Measurements from ENCODE around the gene TBC1D1. TPM values are rescaled to one million over a fixed set of nuclear protein-coding genes. Genes with fewer than 3 reads are reported as not detected.

The TBC1D1 gene
- total RNA-seq, 1 donor from 2014 or later = 78.9 TPM

GRCh38 chr4:38088321-38088720, 197.4 kb downstream of the TBC1D1 start:
- Mint-ChIP-seq H3K27ac (no peak overlapping the region), H3K4me3 (no peak overlapping the region), H3K4me1 (peaks cover 72% of the 10 kb centered on the region), H3K27me3 (ENCODE audit: low read depth) (no peaks in the 10 kb centered on the region), H3K9me3 (no peaks in the 10 kb centered on the region), H3K36me3 (peaks cover 12% of the 10 kb centered on the region)
- no peak for TF ChIP-seq CTCF (IDR thresholded peaks at IDR 0.05; ENCODE audit: unreplicated experiment)
- no peak for DNase-seq (ENCODE audit: low spot score in 2 of 2, unreplicated experiment in 2 of 2)

GRCh38 chr4:38089961-38090360, 199.1 kb downstream of the TBC1D1 start:
- H3K36me3 Mint-ChIP-seq = peaks cover 12% of the 10 kb centered on the region
- DNase-seq (ENCODE audit: low spot score in 2 of 2, unreplicated experiment in 2 of 2) = no peak
- peaks cover 70% of the 10 kb centered on the region for H3K4me1 Mint-ChIP-seq
- peak overlapping the region; percentile 23 for H3K27ac Mint-ChIP-seq
- H3K9me3 Mint-ChIP-seq = no peaks in the 10 kb centered on the region
- H3K27me3 Mint-ChIP-seq (ENCODE audit: low read depth) = no peaks in the 10 kb centered on the region
- no peak for TF ChIP-seq CTCF (IDR thresholded peaks at IDR 0.05; ENCODE audit: unreplicated experiment)
- no peak overlapping the region for H3K4me3 Mint-ChIP-seq

GRCh38 chr4:38090455-38091246, 199.8 kb downstream of the TBC1D1 start:
- no peaks in the 10 kb centered on the region for H3K9me3 Mint-ChIP-seq
- no peak overlapping the region for H3K4me3 Mint-ChIP-seq
- H3K27ac Mint-ChIP-seq = peak overlapping the region; percentile 23
- no peak for DNase-seq (ENCODE audit: low spot score in 2 of 2, unreplicated experiment in 2 of 2)
- peaks cover 63% of the 10 kb centered on the region for H3K4me1 Mint-ChIP-seq
- H3K27me3 Mint-ChIP-seq (ENCODE audit: low read depth) = no peaks in the 10 kb centered on the region
- no peak for TF ChIP-seq CTCF (IDR thresholded peaks at IDR 0.05; ENCODE audit: unreplicated experiment)
- peaks cover 18% of the 10 kb centered on the region for H3K36me3 Mint-ChIP-seq

GRCh38 chr4:38091636-38092035, 200.8 kb downstream of the TBC1D1 start:
- H3K36me3 Mint-ChIP-seq = peaks cover 23% of the 10 kb centered on the region
- H3K4me1 Mint-ChIP-seq = peaks cover 53% of the 10 kb centered on the region
- DNase-seq (ENCODE audit: low spot score in 2 of 2, unreplicated experiment in 2 of 2) = no peak
- TF ChIP-seq CTCF (IDR thresholded peaks at IDR 0.05; ENCODE audit: unreplicated experiment) = no peak
- peak overlapping the region; percentile 28 for H3K27ac Mint-ChIP-seq
- H3K9me3 Mint-ChIP-seq = no peaks in the 10 kb centered on the region
- no peak overlapping the region for H3K4me3 Mint-ChIP-seq
- H3K27me3 Mint-ChIP-seq (ENCODE audit: low read depth) = no peaks in the 10 kb centered on the region

GRCh38 chr4:38092701-38093100, 201.8 kb downstream of the TBC1D1 start:
- Mint-ChIP-seq H3K36me3 (peaks cover 20% of the 10 kb centered on the region), H3K4me1 (peaks cover 47% of the 10 kb centered on the region), H3K9me3 (no peaks in the 10 kb centered on the region), H3K4me3 (no peak overlapping the region), H3K27ac (no peak overlapping the region), H3K27me3 (ENCODE audit: low read depth) (no peaks in the 10 kb centered on the region)
- no peak for TF ChIP-seq CTCF (IDR thresholded peaks at IDR 0.05; ENCODE audit: unreplicated experiment)
- DNase-seq (ENCODE audit: low spot score in 2 of 2, unreplicated experiment in 2 of 2) = no peak

All from mesothelial cell of epicardium (in vitro differentiated cells).